ENCODE results near the gene RAP1GAP2.

RAP1GAP2 gene

GRCh38 chr17:2796164-2797125 lies at the start of gene RAP1GAP2:
RAP1GAP2 (plus strand) TSS chr17:2796438; CDS start chr17:2796528, 90 bp downstream.
- no peaks in the 10 kb centered on the region for H3K27me3 ChIP-seq (ENCODE audit: insufficient read depth, low read length)
- no peak within 1 kb of the TSS for H3K4me3 ChIP-seq (ENCODE audit: low read length)
- no peaks in the 10 kb centered on the region for H3K36me3 ChIP-seq (ENCODE audit: insufficient read depth, low read depth, low read length)
- no peak within 1 kb of the TSS for H3K9ac ChIP-seq (ENCODE audit: low read depth, low read length)
- H3K9me3 ChIP-seq (ENCODE audit: insufficient read depth, low read depth, low read length), result no peaks in the 10 kb centered on the region
- H3K27ac ChIP-seq (ENCODE audit: low read length), result no peak within 1 kb of the TSS
- no peaks in the 10 kb centered on the region for H3K4me1 ChIP-seq (ENCODE audit: insufficient read depth, low read length)

- Histone ChIP-seq H3K27ac (ENCODE audit: low read length) (no peak within 1 kb of the TSS), H3K27me3 (ENCODE audit: insufficient read depth, low read length) (peaks cover 47% of the 10 kb centered on the region), H3K9me3 (ENCODE audit: insufficient read depth, low read depth, low read length) (no peaks in the 10 kb centered on the region), H3K36me3 (ENCODE audit: insufficient read depth, low read depth, low read length) (no peaks in the 10 kb centered on the region), H3K4me3 (ENCODE audit: low read length) (peak within 1 kb of the TSS; percentile 67), H3K9ac (ENCODE audit: low read depth, low read length) (peak within 1 kb of the TSS; percentile 25; the same call in 1 of the 2 replicates), H3K4me1 (ENCODE audit: insufficient read depth, low read length) (no peaks in the 10 kb centered on the region)
Observed at GRCh38 chr17:2749058-2749783, 47.0 kb upstream of the RAP1GAP2 start, which contains the start of gene CCDC92B. CCDC92B (minus strand) TSS chr17:2749652; CDS start chr17:2735145, 14,507 bp downstream.

- H3K4me3 ChIP-seq (ENCODE audit: low read length), result peak overlapping the region; percentile 42; the same call in 1 of the 2 replicates
- no peak overlapping the region for H3K27ac ChIP-seq (ENCODE audit: low read length)
- no peaks in the 10 kb centered on the region for H3K4me1 ChIP-seq (ENCODE audit: insufficient read depth, low read length)
- H3K36me3 ChIP-seq (ENCODE audit: insufficient read depth, low read depth, low read length), result no peaks in the 10 kb centered on the region
- no peak overlapping the region for H3K9ac ChIP-seq (ENCODE audit: low read depth, low read length)
- peaks cover 52% of the 10 kb centered on the region for H3K27me3 ChIP-seq (ENCODE audit: insufficient read depth, low read length)
- H3K9me3 ChIP-seq (ENCODE audit: insufficient read depth, low read depth, low read length), result no peaks in the 10 kb centered on the region
Observed at GRCh38 chr17:2749784-2750181, 46.5 kb upstream of the RAP1GAP2 start.

- no peak overlapping the region for H3K4me3 ChIP-seq (ENCODE audit: low read length)
- H3K4me1 ChIP-seq (ENCODE audit: insufficient read depth, low read length), result no peaks in the 10 kb centered on the region
- peaks cover 58% of the 10 kb centered on the region for H3K27me3 ChIP-seq (ENCODE audit: insufficient read depth, low read length)
- no peak overlapping the region for H3K9ac ChIP-seq (ENCODE audit: low read depth, low read length)
- H3K27ac ChIP-seq (ENCODE audit: low read length), result no peak overlapping the region
- H3K9me3 ChIP-seq (ENCODE audit: insufficient read depth, low read depth, low read length), result no peaks in the 10 kb centered on the region
- H3K36me3 ChIP-seq (ENCODE audit: insufficient read depth, low read depth, low read length), result no peaks in the 10 kb centered on the region
Observed at GRCh38 chr17:2750721-2751120, 45.5 kb upstream of the RAP1GAP2 start.

- H3K4me1 ChIP-seq (ENCODE audit: insufficient read depth, low read length), result no peaks in the 10 kb centered on the region; the same call in 1 of the 2 replicates
- no peak overlapping the region for H3K4me3 ChIP-seq (ENCODE audit: low read length)
- H3K36me3 ChIP-seq (ENCODE audit: insufficient read depth, low read depth, low read length), result no peaks in the 10 kb centered on the region
- peaks cover 66% of the 10 kb centered on the region for H3K27me3 ChIP-seq (ENCODE audit: insufficient read depth, low read length)
- H3K9ac ChIP-seq (ENCODE audit: low read depth, low read length), result no peak overlapping the region
- no peaks in the 10 kb centered on the region for H3K9me3 ChIP-seq (ENCODE audit: insufficient read depth, low read depth, low read length)
- H3K27ac ChIP-seq (ENCODE audit: low read length), result no peak overlapping the region
Observed at GRCh38 chr17:2751491-2751890, 44.7 kb upstream of the RAP1GAP2 start.

GRCh38 chr17:2755891-2756724 lies 40.1 kb upstream of the RAP1GAP2 start:
- no peaks in the 10 kb centered on the region for H3K9me3 ChIP-seq (ENCODE audit: insufficient read depth, low read depth, low read length)
- peaks cover 56% of the 10 kb centered on the region for H3K27me3 ChIP-seq (ENCODE audit: insufficient read depth, low read length)
- H3K4me3 ChIP-seq (ENCODE audit: low read length), result peak overlapping the region; percentile 79
- no peaks in the 10 kb centered on the region for H3K36me3 ChIP-seq (ENCODE audit: insufficient read depth, low read depth, low read length)
- no peaks in the 10 kb centered on the region; the same call in 1 of the 2 replicates for H3K4me1 ChIP-seq (ENCODE audit: insufficient read depth, low read length)
- H3K27ac ChIP-seq (ENCODE audit: low read length), result no peak overlapping the region
- peak overlapping the region; percentile 48; the same call in 1 of the 2 replicates for H3K9ac ChIP-seq (ENCODE audit: low read depth, low read length)

GRCh38 chr17:2758870-2759269 lies 37.4 kb upstream of the RAP1GAP2 start:
- Histone ChIP-seq H3K27ac (ENCODE audit: low read length) (no peak overlapping the region), H3K9me3 (ENCODE audit: insufficient read depth, low read depth, low read length) (no peaks in the 10 kb centered on the region), H3K4me3 (ENCODE audit: low read length) (no peak overlapping the region), H3K4me1 (ENCODE audit: insufficient read depth, low read length) (no peaks in the 10 kb centered on the region; the same call in 1 of the 2 replicates), H3K36me3 (ENCODE audit: insufficient read depth, low read depth, low read length) (no peaks in the 10 kb centered on the region), H3K9ac (ENCODE audit: low read depth, low read length) (no peak overlapping the region), H3K27me3 (ENCODE audit: insufficient read depth, low read length) (peaks cover 39% of the 10 kb centered on the region)

- Histone ChIP-seq H3K27ac (ENCODE audit: low read length) (no peak overlapping the region), H3K4me1 (ENCODE audit: insufficient read depth, low read length) (no peaks in the 10 kb centered on the region), H3K27me3 (ENCODE audit: insufficient read depth, low read length) (peaks cover 3% of the 10 kb centered on the region), H3K4me3 (ENCODE audit: low read length) (no peak overlapping the region), H3K9me3 (ENCODE audit: insufficient read depth, low read depth, low read length) (no peaks in the 10 kb centered on the region), H3K9ac (ENCODE audit: low read depth, low read length) (no peak overlapping the region), H3K36me3 (ENCODE audit: insufficient read depth, low read depth, low read length) (no peaks in the 10 kb centered on the region)
Observed at GRCh38 chr17:2770129-2770528, 26.1 kb upstream of the RAP1GAP2 start.

GRCh38 chr17:2775206-2775605 lies 21.0 kb upstream of the RAP1GAP2 start:
- no peaks in the 10 kb centered on the region for H3K36me3 ChIP-seq (ENCODE audit: insufficient read depth, low read depth, low read length)
- no peak overlapping the region for H3K4me3 ChIP-seq (ENCODE audit: low read length)
- H3K27me3 ChIP-seq (ENCODE audit: insufficient read depth, low read length), result peaks cover 32% of the 10 kb centered on the region
- no peaks in the 10 kb centered on the region for H3K4me1 ChIP-seq (ENCODE audit: insufficient read depth, low read length)
- H3K27ac ChIP-seq (ENCODE audit: low read length), result no peak overlapping the region
- H3K9me3 ChIP-seq (ENCODE audit: insufficient read depth, low read depth, low read length), result no peaks in the 10 kb centered on the region
- no peak overlapping the region for H3K9ac ChIP-seq (ENCODE audit: low read depth, low read length)

- peaks cover 32% of the 10 kb centered on the region for H3K27me3 ChIP-seq (ENCODE audit: insufficient read depth, low read length)
- no peaks in the 10 kb centered on the region for H3K9me3 ChIP-seq (ENCODE audit: insufficient read depth, low read depth, low read length)
- H3K27ac ChIP-seq (ENCODE audit: low read length), result no peak overlapping the region
- no peaks in the 10 kb centered on the region for H3K36me3 ChIP-seq (ENCODE audit: insufficient read depth, low read depth, low read length)
- peak overlapping the region; percentile 87 for H3K4me3 ChIP-seq (ENCODE audit: low read length)
- no peaks in the 10 kb centered on the region for H3K4me1 ChIP-seq (ENCODE audit: insufficient read depth, low read length)
- H3K9ac ChIP-seq (ENCODE audit: low read depth, low read length), result peak overlapping the region; percentile 67; the same call in 1 of the 2 replicates
Observed at GRCh38 chr17:2776589-2777241, 19.5 kb upstream of the RAP1GAP2 start.

Data from iPS-20b (cell line).